HG03108 (cell line): ENCODE measurements around the gene GEMIN7.
A peak's percentile ranks its signal among the peaks of the same experiment; 100 is the strongest.

Source experiments
- ATAC-seq: cut with Tn5 transposase; IDR thresholded peaks from one replicate; pipeline ENCODE4 v1.9.1; 2021; ENCODE audit warnings: moderate library complexity; ENCODE audit not compliant: unreplicated experiment

Gene GEMIN7

DNA sequence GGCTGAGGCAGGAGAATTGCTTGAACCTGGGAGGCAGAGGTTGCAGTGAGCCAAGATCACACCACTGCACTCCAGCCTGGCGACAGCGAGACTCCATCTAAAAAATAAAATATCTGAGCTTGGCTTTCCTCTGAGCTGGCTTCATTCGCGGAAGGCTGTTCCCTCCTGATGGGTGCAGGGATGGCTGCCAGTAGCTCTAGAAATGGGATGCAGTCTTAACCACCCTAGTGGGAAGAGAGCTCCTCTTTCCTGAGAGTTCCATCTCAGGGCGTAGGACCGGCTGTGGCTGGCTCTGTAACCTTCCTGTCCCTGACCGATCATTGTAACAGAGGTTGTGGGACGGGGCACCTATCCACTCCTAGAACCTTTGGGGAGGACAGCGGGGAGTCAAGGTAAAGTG, 46.3 kb downstream of the GEMIN7 start:
- ATAC-seq, result no peak

- ATAC-seq, result no peak
These were observed 47.0 kb downstream of the GEMIN7 start for GRCh38 chr19:45125975-45126493.

DNA sequence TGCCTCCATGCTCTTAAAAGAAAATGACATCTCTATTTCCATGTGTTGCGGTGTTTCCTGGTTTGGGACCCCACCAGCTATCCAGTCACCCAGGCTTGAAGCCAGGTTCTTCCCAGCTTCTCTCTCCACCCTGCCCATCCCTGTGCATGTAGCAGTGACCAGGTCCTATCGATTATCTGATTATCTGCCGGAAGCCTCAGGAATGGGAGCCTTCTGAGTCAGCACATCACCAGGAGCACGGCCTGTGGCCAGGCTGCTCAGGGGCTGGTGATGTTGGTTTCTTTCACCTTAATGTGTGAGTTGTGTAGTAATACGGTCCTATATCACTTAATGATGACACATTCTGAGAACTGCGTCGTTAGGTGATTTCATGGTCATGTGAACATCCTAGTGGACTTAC, 47.6 kb downstream of the GEMIN7 start:
- no peak for ATAC-seq

GRCh38 chr19:45128146-45128545, 49.1 kb downstream of the GEMIN7 start:
- no peak for ATAC-seq

DNA sequence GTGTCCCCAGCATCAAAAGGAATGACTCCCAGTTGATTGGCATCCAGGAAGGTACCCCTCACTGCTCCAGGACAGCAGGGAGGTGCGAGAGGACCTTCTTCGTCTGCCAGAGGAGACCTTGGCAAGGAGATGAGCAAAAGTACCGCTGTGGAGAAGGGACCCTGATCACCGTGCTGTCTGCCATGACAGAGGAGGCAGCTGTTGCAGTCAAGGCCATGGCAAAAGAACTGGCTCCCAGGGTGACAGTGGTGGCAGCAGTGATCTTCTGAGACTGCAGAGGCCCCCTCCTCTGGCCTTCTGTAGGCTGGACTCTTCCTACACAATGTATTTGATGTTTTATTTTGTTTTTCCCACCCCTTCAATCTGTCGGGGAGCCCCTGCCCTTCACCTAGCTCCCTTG, 49.7 kb downstream of the GEMIN7 start:
- ATAC-seq, result no peak

DNA sequence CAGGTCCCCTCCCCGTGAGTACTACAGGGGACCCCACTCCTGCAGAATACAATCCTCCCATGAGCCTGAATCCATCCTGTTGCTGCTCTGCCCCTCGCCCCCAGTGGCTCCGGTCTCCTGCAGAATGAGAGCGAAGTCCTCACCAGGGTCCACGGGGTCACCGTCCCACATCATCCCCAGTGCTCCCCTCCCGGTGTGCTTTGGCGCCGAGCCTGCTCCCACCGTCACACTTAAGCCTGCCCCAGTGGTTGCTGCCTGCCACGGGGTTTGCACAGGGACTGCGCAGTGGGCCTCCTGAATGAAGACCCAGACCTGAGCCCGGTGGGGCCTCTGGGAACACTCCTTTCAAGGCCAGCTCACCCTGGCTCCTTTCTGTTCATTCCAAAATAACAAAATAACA, 51.2 kb downstream of the GEMIN7 start:
- no peak for ATAC-seq

- ATAC-seq, result no peak
These were observed 52.0 kb downstream of the GEMIN7 start for GRCh38 chr19:45130888-45131615.

GRCh38 chr19:45133661-45134060, 54.6 kb downstream of the GEMIN7 start:
- no peak for ATAC-seq

GRCh38 chr19:45135176-45135885, 56.3 kb downstream of the GEMIN7 start:
- no peak for ATAC-seq

DNA sequence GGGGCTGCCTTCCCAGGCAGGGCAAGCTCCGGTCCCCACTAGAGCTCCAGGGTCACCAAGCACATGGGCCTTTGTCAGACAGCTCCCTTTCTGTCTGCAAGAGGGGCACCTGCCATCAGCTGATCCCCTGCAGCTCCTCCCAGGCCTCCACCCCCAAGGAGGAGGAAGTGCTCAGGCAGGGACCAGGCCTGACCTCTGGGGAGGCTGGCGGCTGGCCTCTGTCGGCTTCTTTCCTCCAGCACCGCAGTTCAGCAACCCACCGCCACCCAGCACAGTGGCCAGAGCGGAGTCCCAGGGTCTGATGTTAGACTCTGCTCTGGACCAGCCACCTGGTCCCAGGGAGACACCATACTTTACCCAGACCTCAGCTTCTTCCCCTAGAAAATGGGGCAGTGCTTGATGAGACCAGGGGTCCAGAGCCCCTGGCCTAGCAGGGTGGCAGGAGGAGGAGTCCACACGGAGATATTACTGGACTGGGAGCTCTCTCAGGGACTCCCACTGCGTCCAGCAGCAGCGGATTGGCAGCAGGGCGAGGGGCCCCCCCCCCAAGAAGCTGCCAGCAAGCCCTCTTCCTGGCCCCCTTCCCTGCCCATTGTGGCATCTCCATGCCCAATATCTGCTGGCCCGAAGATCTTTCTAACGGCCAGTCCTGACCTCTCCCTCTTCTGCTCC, 57.6 kb downstream of the GEMIN7 start:
- no peak for ATAC-seq

- peak; percentile 73 for ATAC-seq
These were observed 58.2 kb downstream of the GEMIN7 start for GRCh38 chr19:45137179-45137761.

- no peak for ATAC-seq
These were observed 59.3 kb downstream of the GEMIN7 start for GRCh38 chr19:45138303-45138751.

GRCh38 chr19:45139286-45140143, 60.5 kb downstream of the GEMIN7 start:
- ATAC-seq, result no peak

DNA sequence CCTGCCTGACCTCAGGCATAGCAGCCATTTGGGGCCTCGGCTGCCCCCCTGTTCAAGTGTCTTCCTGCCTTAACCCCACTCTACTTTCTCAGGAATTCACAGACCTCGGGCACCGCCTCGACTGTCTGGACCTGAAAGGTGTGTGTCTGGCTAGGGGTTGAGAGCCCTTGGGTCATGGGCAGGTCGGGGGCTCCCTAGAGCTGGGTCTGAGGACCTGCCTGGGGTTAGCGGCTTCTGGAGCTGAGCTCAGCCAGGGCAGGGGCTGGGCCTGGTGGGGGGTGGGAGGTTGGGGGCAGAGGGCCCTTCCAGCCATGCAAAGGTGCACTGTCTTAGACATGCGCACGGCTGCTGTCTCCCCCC, 61.1 kb downstream of the GEMIN7 start:
- no peak for ATAC-seq

- no peak for ATAC-seq
These were observed 61.5 kb downstream of the GEMIN7 start for GRCh38 chr19:45140533-45140932.
